Thyroid gland (tissue), 4 donors: Measurements from ENCODE around the gene TTC31.

Experiments used
- CTCF ChIP-seq, 6 experiments: fragments of 200-600 bp in 3 of 6; fragments of 450-650 bp in 3 of 6; sonication (generic) in 3 of 6; IDR thresholded peaks; one replicate each; pipeline ENCODE4 v1.5.1; 2016 to 2019; ENCODE audit warnings: antibody characterized with exemption in 6 of 6, mild to moderate bottlenecking in 2 of 6, inconsistent platforms in 1 of 6, moderate library complexity in 1 of 6
- POLR2A ChIP-seq, 2 donors: fragments of 450-650 bp; IDR thresholded peaks; one replicate each; pipeline ENCODE4 v1.6.1; 2017; ENCODE audit warnings: antibody characterized with exemption in 2 of 2, mild to moderate bottlenecking in 2 of 2, moderate library complexity in 1 of 2

- TF ChIP-seq CTCF (IDR thresholded peaks at IDR 0.05) (no peak), POLR2A (IDR thresholded peaks at IDR 0.05) (peak in 1 of 2 donors; percentile 4)
These were observed 20.9 kb downstream of the TTC31 start for GRCh38 chr2:74503506-74504475.
